GM19397 (cell line): ENCODE data around the gene CCDC138.

ENCODE experiments used
- ATAC-seq: cut with Tn5 transposase; IDR thresholded peaks from one replicate; pipeline ENCODE4 v1.9.1; 2021; ENCODE audit warnings: mild to moderate bottlenecking, moderate library complexity; ENCODE audit not compliant: unreplicated experiment

CCDC138 gene

GRCh38 chr2:108824316-108825070 is 37.9 kb downstream of the CCDC138 start:
- no peak for ATAC-seq

GRCh38 chr2:108825254-108825653 is 38.7 kb downstream of the CCDC138 start:
- ATAC-seq = no peak

- no peak for ATAC-seq
Measured at GRCh38 chr2:108825736-108826135, 39.2 kb downstream of the CCDC138 start.

- ATAC-seq = no peak
Measured at GRCh38 chr2:108829578-108830310, 43.2 kb downstream of the CCDC138 start.

- no peak for ATAC-seq
Measured at GRCh38 chr2:108833219-108833618, 46.6 kb downstream of the CCDC138 start.

GRCh38 chr2:108834620-108835019 is 48.0 kb downstream of the CCDC138 start:
- no peak for ATAC-seq

- no peak for ATAC-seq
Measured at GRCh38 chr2:108835040-108835439, 48.5 kb downstream of the CCDC138 start.

- ATAC-seq = no peak
Measured at GRCh38 chr2:108837198-108837597, 50.6 kb downstream of the CCDC138 start.

- ATAC-seq = no peak
Measured at GRCh38 chr2:108841506-108841905, 54.9 kb downstream of the CCDC138 start.

GRCh38 chr2:108845923-108846322 is 59.4 kb downstream of the CCDC138 start:
- ATAC-seq = no peak

- ATAC-seq = no peak
Measured at GRCh38 chr2:108847000-108847399, 60.4 kb downstream of the CCDC138 start.

GRCh38 chr2:108852375-108852774 is 65.8 kb downstream of the CCDC138 start:
- ATAC-seq = no peak

GRCh38 chr2:108853421-108853820 is 66.8 kb downstream of the CCDC138 start:
- no peak for ATAC-seq

GRCh38 chr2:108854484-108854883 is 67.9 kb downstream of the CCDC138 start:
- ATAC-seq = no peak

GRCh38 chr2:108855194-108855593 is 68.6 kb downstream of the CCDC138 start:
- no peak for ATAC-seq

- no peak for ATAC-seq
Measured at GRCh38 chr2:108858894-108859293, 72.3 kb downstream of the CCDC138 start.

- no peak for ATAC-seq
Measured at GRCh38 chr2:108866041-108866440, 79.5 kb downstream of the CCDC138 start.

GRCh38 chr2:108868911-108869310 is 82.3 kb downstream of the CCDC138 start:
- ATAC-seq = no peak

GRCh38 chr2:108869542-108869941 is 83.0 kb downstream of the CCDC138 start:
- ATAC-seq = no peak

- ATAC-seq = no peak
Measured at GRCh38 chr2:108870069-108870644, 83.6 kb downstream of the CCDC138 start.

GRCh38 chr2:108877506-108877905 is 90.9 kb downstream of the CCDC138 start:
- no peak for ATAC-seq

GRCh38 chr2:108878276-108878675 is 91.7 kb downstream of the CCDC138 start:
- no peak for ATAC-seq
